Mammary epithelial cell (primary cell): ENCODE results near the gene PODN.

ENCODE experiments used
- EZH2 ChIP-seq: IDR thresholded peaks from 2 replicates; pipeline ENCODE4 v1.6.1; 2012; ENCODE audit warnings: low read length, inconsistent platforms, borderline replicate concordance
- TF ChIP-seq, protein P1 (sequence below), 2 donors: IDR thresholded peaks in 1 of 2; conservative IDR thresholded peaks in 1 of 2; 2 replicates each; pipeline ENCODE4 v1.5.1; 2011 to 2012; ENCODE audit warnings: inconsistent platforms in 2 of 2, low read length in 2 of 2, mild to moderate bottlenecking in 2 of 2, control low read depth in 1 of 2, low read depth in 1 of 2; ENCODE audit not compliant: insufficient read depth in 1 of 2; ENCODE audit errors: extremely low read depth in 1 of 2

DNA sequence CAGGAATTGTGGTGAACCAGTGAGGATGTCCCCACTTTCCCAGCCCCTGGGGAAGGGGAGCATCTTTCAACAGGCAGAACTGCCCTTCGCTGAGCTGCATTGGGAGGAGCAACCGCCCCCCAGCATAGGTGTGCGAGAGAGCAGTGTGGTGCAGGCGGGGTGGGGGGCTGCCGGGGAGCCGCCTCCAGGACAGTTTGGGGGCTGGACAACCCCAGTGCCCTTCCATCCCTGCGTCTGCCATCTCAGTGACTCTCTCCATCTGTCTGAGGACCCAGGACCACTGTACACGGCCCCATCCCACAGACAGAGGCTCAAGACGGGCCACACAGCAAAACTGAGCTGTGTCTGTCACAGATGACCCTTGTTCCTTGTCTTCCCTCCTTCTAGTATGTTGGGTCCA is 14.2 kb downstream of the PODN start:
- TF ChIP-seq EZH2: no peak
- TF ChIP-seq, protein P1, sequence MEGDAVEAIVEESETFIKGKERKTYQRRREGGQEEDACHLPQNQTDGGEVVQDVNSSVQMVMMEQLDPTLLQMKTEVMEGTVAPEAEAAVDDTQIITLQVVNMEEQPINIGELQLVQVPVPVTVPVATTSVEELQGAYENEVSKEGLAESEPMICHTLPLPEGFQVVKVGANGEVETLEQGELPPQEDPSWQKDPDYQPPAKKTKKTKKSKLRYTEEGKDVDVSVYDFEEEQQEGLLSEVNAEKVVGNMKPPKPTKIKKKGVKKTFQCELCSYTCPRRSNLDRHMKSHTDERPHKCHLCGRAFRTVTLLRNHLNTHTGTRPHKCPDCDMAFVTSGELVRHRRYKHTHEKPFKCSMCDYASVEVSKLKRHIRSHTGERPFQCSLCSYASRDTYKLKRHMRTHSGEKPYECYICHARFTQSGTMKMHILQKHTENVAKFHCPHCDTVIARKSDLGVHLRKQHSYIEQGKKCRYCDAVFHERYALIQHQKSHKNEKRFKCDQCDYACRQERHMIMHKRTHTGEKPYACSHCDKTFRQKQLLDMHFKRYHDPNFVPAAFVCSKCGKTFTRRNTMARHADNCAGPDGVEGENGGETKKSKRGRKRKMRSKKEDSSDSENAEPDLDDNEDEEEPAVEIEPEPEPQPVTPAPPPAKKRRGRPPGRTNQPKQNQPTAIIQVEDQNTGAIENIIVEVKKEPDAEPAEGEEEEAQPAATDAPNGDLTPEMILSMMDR (conservative IDR thresholded peaks at IDR 0.05 in 1 of 2, IDR thresholded peaks at IDR 0.05 in 1 of 2; ENCODE audit: extremely low read depth in 1 of 2, insufficient read depth in 1 of 2, low read depth in 1 of 2, low read length in 2 of 2): no peak
